ENCODE data around the gene CLVS2.
A peak's percentile ranks its signal among the peaks of the same experiment; 100 is the strongest.

CLVS2 gene

GRCh38 chr6:123028263-123028662, 32.2 kb downstream of the CLVS2 start:
- no peak for DNase-seq

- no peak for DNase-seq
Measured at GRCh38 chr6:123030282-123030681, 34.2 kb downstream of the CLVS2 start.

- DNase-seq = no peak
Measured at GRCh38 chr6:123036648-123037047, 40.6 kb downstream of the CLVS2 start.

DNA sequence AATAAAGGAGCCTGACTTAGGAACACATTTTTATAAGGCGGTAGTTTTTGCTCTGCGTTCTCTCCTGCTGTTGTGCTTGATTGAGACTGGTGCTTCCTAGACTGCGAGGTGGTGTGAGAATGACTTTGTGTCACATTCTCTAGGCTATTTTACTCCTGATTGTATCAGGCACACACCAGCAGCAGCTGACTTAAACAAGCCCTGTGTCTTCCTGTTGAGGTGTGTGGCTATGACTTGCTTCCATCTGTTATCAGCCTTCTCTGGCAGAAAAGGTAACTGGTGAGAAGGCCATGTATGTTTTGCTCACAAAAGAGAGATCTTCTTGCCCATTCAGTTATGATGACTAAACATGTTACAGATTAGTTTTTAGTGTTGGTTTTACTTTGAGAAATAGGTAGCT, 43.4 kb downstream of the CLVS2 start:
- no peak for DNase-seq

DNA sequence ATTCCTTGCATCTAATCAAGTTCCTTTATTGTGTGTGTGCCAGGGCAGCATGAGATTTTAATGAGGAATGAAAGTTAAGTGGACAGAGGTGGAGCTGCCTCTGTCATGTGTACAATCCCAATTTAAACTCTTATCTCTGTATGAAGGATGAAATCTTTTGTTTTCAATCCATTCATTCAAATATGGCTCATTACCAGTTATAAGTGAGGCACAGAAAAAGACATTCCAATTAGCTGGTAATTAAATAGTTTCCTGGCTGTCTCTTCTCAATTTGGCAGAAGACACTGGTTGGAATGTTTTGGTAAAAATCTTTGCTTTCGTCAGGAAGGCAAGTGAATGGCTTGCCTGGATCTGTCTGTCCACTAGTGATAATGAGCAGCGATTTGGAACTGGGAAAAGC, 46.4 kb downstream of the CLVS2 start:
- no peak for DNase-seq

DNA sequence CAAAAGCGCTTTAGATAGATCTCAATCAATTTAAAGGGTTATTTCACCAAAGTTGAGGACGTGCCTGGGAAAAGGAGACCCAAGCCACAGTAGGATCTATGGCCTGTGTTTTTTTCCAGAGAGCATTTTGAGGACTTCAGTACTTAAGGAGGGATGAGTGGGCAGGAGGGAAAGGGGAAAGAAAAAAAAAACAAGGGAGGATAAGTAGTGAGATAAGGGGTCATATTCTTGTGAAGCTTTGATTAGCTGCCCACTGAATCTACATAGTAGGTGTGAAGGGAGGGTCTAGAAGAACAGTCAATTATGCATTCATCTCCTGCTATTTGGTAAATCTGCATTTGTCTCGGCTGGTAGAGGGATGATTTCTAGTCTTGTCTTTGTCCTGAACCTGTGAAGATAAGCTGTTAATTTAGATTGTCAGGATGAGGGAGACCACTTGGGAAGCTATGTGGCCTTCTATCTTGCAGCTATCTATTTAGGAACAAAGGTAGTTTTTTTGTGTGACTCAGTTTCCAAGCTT, 48.4 kb downstream of the CLVS2 start:
- no peak for DNase-seq

DNA sequence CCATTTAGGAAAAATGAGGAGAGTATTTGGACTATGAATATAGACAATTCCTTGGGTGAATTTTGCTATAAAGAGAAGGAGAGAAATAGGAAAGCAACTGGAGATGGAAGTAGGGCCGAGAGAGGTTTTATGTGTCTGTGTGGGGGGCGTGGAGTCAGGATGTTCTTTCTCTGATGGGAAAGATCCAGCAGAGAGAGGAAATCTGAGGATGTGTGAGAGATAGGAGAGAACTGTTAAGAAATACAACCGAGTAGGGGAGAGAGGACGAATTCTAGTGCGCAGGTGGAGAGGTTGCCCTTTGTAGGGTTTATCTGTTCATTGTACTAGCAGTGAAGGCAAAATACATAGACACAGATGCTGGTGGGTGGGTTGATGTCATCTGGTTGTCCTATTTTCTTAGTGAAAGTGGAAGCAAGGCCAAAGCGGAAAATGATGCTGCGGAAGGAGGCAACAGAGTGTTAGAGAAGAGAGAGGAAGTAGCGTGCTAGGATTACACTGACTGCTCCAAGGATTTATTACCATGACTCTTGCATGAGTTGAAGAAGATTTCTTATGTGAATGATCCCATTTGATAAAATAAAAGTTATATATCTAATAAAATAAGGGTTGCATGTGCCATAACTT, 57.7 kb downstream of the CLVS2 start:
- DNase-seq = no peak

DNA sequence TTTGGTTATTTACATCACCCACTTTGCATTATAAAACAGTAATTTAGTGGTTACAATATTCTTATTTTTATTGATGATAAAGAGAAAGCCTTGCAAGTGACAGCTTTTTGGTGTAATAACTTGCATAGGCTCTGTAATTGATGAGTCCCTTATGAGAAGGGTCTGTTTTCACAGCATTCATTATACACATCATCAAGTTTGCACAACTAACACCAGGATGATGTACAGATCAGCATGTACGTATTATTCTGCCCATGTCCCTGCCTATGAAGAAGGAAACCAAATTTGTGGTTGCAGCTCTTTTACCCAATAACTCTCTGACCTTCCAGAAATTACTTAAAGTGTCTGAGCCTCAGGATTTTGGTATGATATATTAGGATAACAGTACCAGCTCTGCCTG, 59.2 kb downstream of the CLVS2 start:
- no peak for DNase-seq

GRCh38 chr6:123062670-123063069, 66.6 kb downstream of the CLVS2 start:
- no peak for DNase-seq

DNA sequence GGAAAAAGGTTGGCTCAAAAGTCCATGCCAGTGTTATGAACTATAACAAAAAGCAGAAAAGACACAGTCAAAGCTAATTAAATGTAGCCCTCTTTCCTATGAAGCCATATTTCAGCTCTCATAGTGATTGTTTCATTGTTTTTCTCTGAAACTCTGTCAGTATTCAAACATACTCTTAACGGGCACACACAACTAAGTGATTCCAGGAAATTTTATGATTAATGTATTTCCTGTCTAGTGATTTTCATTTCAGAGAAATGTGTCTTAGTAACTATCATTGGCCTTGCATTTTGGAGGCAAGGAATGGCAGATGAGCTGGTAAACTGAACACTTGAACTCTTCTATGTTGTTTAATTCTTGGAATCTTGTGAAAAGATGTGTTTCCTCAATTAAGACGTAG, 68.0 kb downstream of the CLVS2 start:
- DNase-seq = no peak

DNA sequence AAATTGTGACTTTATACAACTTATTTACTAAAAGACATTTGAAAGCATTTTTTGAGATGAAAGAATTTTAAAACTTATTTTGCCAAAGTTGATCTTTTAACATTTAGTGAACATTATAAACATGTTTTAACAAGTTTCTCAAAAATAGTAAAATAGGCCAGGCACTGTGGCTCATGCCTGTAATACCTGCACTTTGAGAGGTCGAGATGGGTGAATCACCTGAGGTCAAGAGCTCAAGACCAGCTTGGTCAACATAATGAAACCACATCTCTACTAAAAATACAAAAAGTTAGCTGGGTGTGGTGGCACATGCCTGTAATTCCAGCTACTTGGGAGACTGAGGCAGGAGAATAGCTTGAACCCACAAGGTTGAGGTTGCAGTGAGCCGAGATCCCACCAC, 78.6 kb downstream of the CLVS2 start:
- no peak for DNase-seq

GRCh38 chr6:123085403-123085802, 89.4 kb downstream of the CLVS2 start:
- DNase-seq = no peak

DNA sequence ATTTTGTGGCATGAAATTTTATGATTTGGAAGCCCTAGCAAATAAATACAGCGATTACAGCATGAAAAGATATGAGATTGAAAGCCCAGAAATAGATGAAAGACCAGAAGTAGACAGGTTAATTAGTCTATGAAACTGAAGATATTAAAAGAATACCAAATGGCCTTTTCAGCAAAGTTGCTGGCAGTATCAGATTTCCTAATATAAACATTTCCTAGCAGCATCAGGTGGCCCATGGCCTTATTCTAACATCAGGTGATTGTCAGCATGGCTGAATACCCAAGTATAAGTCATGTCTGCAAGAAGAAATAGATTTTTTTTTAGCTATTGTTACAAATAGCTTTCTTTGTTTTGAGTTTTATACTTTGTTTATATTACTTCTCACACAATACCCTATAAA, 93.2 kb downstream of the CLVS2 start:
- DNase-seq = no peak

- no peak for DNase-seq
Measured at GRCh38 chr6:123091091-123091895, 95.3 kb downstream of the CLVS2 start.

DNA sequence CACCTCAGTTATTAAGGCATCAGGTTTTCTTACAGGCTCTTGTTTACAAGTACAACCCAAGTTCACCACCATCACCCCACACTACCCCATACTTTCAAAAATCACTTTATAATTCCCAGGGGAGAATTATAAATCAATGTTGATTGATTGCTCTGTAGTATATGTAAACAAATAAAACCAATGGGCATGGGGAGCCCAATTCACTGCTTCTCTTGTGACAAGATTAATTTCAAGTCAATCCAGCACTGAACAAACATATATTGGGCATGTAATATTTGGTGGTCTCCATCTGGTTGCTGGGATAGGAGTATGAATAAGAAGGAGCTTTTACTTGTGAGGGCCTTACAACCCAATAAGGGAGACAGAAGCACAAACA, 95.8 kb downstream of the CLVS2 start:
- DNase-seq = no peak

- DNase-seq = no peak
Measured at GRCh38 chr6:123094795-123095194, 98.8 kb downstream of the CLVS2 start.

- DNase-seq = no peak
Measured at GRCh38 chr6:123105561-123105960, 109.5 kb downstream of the CLVS2 start.

GRCh38 chr6:123116370-123116769, 120.3 kb downstream of the CLVS2 start:
- no peak for DNase-seq

DNA sequence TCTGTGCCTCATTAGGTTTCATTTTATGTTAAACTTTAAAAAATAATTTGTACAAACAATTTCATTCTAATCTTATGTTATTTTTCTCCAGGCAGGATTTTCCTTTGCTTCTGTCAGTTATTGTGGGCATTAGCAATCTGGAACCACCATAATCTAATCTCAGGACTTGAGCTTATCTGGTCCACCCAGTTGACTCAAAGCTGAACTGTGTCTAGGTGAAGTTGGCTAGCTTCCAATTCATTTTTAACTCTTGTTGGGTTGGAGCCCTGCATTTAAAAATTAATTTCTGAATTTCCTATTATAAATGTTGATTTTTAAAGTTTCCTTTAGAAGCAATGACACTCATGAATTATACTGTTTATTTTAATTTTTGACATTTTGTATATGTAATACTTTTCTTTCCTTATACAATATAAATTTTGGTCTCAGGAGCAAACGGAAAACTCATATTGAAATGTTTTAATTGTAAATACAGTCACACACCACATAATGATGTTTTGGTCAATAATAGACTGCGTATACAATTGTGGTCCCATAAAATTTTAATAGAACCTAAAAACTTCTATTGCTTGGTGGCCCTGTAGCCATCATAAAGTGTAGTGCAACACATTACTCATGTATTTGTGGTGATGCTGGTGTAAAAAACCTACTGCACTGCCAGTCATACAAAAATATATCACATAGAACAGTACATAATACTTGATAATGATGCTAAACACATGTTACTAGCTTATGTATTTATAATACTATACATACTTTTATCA, 121.3 kb downstream of the CLVS2 start:
- DNase-seq = no peak

DNA sequence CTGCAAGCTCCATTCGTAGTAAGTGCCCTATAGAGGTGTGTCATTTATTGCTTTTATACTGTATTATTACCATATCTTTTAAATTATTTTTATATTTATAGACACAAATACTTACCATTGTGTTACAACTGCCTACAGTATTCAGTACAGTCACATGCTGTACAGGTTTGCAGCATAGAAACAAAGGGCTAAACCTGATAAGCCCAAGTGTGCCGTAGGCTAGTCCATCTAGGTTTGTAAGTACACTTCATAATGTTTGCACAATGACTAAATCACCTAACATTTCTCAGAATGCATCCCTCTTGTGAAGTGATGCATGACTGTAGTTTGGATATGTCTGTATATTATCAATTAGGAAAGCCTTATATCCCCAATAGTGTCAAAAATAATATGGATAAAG, 122.8 kb downstream of the CLVS2 start:
- peak; percentile 1 for DNase-seq

All from NCI-H2107 (cell line).